ENCODE results near the gene EVC2. TPM values are rescaled to one million over a fixed set of nuclear protein-coding genes. Genes with fewer than 3 reads are reported as not detected.

Gene EVC2
- total RNA-seq, 3 donors from 2014 or later, result 16.0 to 19.5 (median 17.7) TPM

GRCh38 chr4:5720980-5721379 lies 12.6 kb upstream of the EVC2 start:
- H3K9me3 ChIP-seq, result no peaks in the 10 kb centered on the region
- intact Hi-C loops (cut with DNase I; ENCODE audit: low total_unique reads), result no loop called here
- DNase-seq (ENCODE audit: low spot score in 2 of 2), result no peak
- H3K4me3 ChIP-seq, result no peak overlapping the region
- no peaks in the 10 kb centered on the region for H3K27me3 ChIP-seq
- no peaks in the 10 kb centered on the region for H3K36me3 ChIP-seq
- TF ChIP-seq CTCF (IDR thresholded peaks at IDR 0.05), result no peak
- no peak for TF ChIP-seq POLR2AphosphoS5 (IDR thresholded peaks at IDR 0.05)
- no peak for TF ChIP-seq POLR2A (IDR thresholded peaks at IDR 0.05)
- no peak overlapping the region for H3K27ac ChIP-seq
- no peaks in the 10 kb centered on the region for H3K4me1 ChIP-seq

- H3K4me1 ChIP-seq, result no peaks in the 10 kb centered on the region
- H3K27ac ChIP-seq, result no peak overlapping the region
Observed at GRCh38 chr4:5720157-5720850, 11.9 kb upstream of the EVC2 start.

GRCh38 chr4:5719350-5720055 lies 11.1 kb upstream of the EVC2 start:
- Histone ChIP-seq H3K9me3 (peaks cover 5 to 6% of the 10 kb centered on the region in 2 donors), H3K4me1 (no peaks in the 10 kb centered on the region), H3K36me3 (no peaks in the 10 kb centered on the region), H3K27ac (no peak overlapping the region), H3K4me3 (no peak overlapping the region), H3K27me3 (no peaks in the 10 kb centered on the region)
- no peak for TF ChIP-seq POLR2A (IDR thresholded peaks at IDR 0.05)
- TF ChIP-seq POLR2AphosphoS5 (IDR thresholded peaks at IDR 0.05), result no peak
- TF ChIP-seq CTCF (IDR thresholded peaks at IDR 0.05), result no peak
- intact Hi-C loops (cut with DNase I; ENCODE audit: low total_unique reads), result no loop called here
- no peak for DNase-seq (ENCODE audit: low spot score in 2 of 2)

More at GRCh38 chr4:5720157-5720850, 11.9 kb upstream of the EVC2 start:
- intact Hi-C loops (cut with DNase I; ENCODE audit: low total_unique reads), result no loop called here
- peaks cover under 1 to 2% of the 10 kb centered on the region in 2 donors for H3K9me3 ChIP-seq
- no peak for TF ChIP-seq POLR2AphosphoS5 (IDR thresholded peaks at IDR 0.05)
- no peak for TF ChIP-seq CTCF (IDR thresholded peaks at IDR 0.05)
- TF ChIP-seq POLR2A (IDR thresholded peaks at IDR 0.05), result no peak
- no peaks in the 10 kb centered on the region for H3K27me3 ChIP-seq
- no peaks in the 10 kb centered on the region for H3K36me3 ChIP-seq
- DNase-seq (ENCODE audit: low spot score in 2 of 2), result no peak
- no peak overlapping the region for H3K4me3 ChIP-seq

- no peaks in the 10 kb centered on the region for H3K4me1 ChIP-seq
- no peaks in the 10 kb centered on the region for H3K27me3 ChIP-seq
- intact Hi-C loops (cut with DNase I; ENCODE audit: low total_unique reads), result no loop called here
- no peaks in the 10 kb centered on the region for H3K36me3 ChIP-seq
- no peak overlapping the region for H3K4me3 ChIP-seq
- no peak for TF ChIP-seq CTCF (IDR thresholded peaks at IDR 0.05)
- TF ChIP-seq POLR2AphosphoS5 (IDR thresholded peaks at IDR 0.05), result no peak
- no peak for TF ChIP-seq POLR2A (IDR thresholded peaks at IDR 0.05)
- peaks cover 5 to 6% of the 10 kb centered on the region in 2 donors for H3K9me3 ChIP-seq
- DNase-seq (ENCODE audit: low spot score in 2 of 2), result no peak
- no peak overlapping the region for H3K27ac ChIP-seq
Observed at GRCh38 chr4:5718411-5718810, 10.1 kb upstream of the EVC2 start.
